ENCODE results near the gene IGDCC3. TPM values are rescaled to one million over a fixed set of nuclear protein-coding genes. Genes with fewer than 3 reads are reported as not detected.

The IGDCC3 gene
- total and polyA plus RNA-seq, 2 donors (not counting 3 experiments of a cell fraction or from before 2014, with no cell fraction given) = 0.03 TPM; not detected in 1

GRCh38 chr15:65365229-65365628 lies 12.6 kb downstream of the IGDCC3 start:
- no peak for FAIRE-seq
- peaks cover 0 to 9% of the 10 kb centered on the region in 2 experiments for H3K27me3 ChIP-seq (ENCODE audit: control insufficient read depth in 2 of 2, insufficient read depth in 2 of 2, low read length in 2 of 2)
- dilution Hi-C loops (cut with MboI; ENCODE audit: extremely low pct_ligation_motif_present, low sequenced_read_pairs) = no loop called here

More at GRCh38 chr15:65365229-65365628, 12.6 kb downstream of the IGDCC3 start:
- H3K79me2 ChIP-seq (ENCODE audit: control insufficient read depth, insufficient read depth, low read length) = no peaks in the 10 kb centered on the region
- no peaks in the 10 kb centered on the region for H4K20me1 ChIP-seq (replicated peaks; ENCODE audit: control insufficient read depth, extremely low read depth, insufficient read depth, low read length)
- H2AFZ ChIP-seq (ENCODE audit: low read depth, low read length) = no peak overlapping the region
- H3K9me3 ChIP-seq (replicated peaks; ENCODE audit: control insufficient read depth, insufficient read depth, low read length) = no peaks in the 10 kb centered on the region
- no peak overlapping the region for H3K9ac ChIP-seq (replicated peaks; ENCODE audit: extremely low read depth, insufficient read depth, low read length)
- no peak for DNase-seq (ENCODE audit: low read depth, low spot score)
- H3K9me1 ChIP-seq (replicated peaks; ENCODE audit: control insufficient read depth, extremely low read depth, insufficient read depth, low read length) = no peaks in the 10 kb centered on the region
- ChIA-PET POLR2A (no interaction called here), CTCF (no interaction called here)
- no TSS peak for BruUV-seq (replicated peaks)
- H3K4me3 ChIP-seq (replicated peaks in 1 of 3; ENCODE audit: insufficient read depth in 1 of 3, low read depth in 1 of 3, low read length in 3 of 3) = no peak overlapping the region
- no peak overlapping the region for H3K4me2 ChIP-seq (ENCODE audit: insufficient read depth, low read length)
- TF ChIP-seq FOS (IDR thresholded peaks at IDR 0.05; ENCODE audit: borderline replicate concordance, insufficient read depth, low read length) (no peak), MAX (IDR thresholded peaks at IDR 0.05; ENCODE audit: insufficient read depth, insufficient read length) (no peak), POLR2A (IDR thresholded peaks at IDR 0.05; ENCODE audit: low read depth, low read length) (no peak), CTCF (IDR thresholded peaks at IDR 0.05; ENCODE audit: extremely low read depth in 1 of 2, insufficient read depth in 1 of 2, low read depth in 1 of 2, low read length in 2 of 2) (no peak), EZH2 (IDR thresholded peaks at IDR 0.05; ENCODE audit: borderline replicate concordance, low read depth, low read length, severe bottlenecking) (no peak), POLR2AphosphoS5 (IDR thresholded peaks at IDR 0.05; ENCODE audit: insufficient read depth, low read depth, low read length) (no peak), GATA2 (IDR thresholded peaks at IDR 0.05; ENCODE audit: insufficient read depth, insufficient read length, low read depth, low read length) (no peak), JUN (IDR thresholded peaks at IDR 0.05; ENCODE audit: borderline replicate concordance, insufficient read depth, insufficient read length, low read depth) (no peak), MYC (IDR thresholded peaks at IDR 0.05; ENCODE audit: low read depth, low read length) (no peak)
- no peak overlapping the region for H3K27ac ChIP-seq (ENCODE audit: insufficient read depth, low read depth, low read length)
- H3K36me3 ChIP-seq (ENCODE audit: control insufficient read depth in 2 of 2, extremely low read depth in 1 of 2, insufficient read depth in 2 of 2, low read length in 2 of 2) = no peaks in the 10 kb centered on the region
- H3K4me1 ChIP-seq (ENCODE audit: control insufficient read depth, extremely low read depth, insufficient read depth, low read length) = no peaks in the 10 kb centered on the region
- intact Hi-C loops (cut with micrococcal nuclease) = no loop called here
